ENCODE measurements around the gene PER2. TPM values are rescaled to one million over a fixed set of nuclear protein-coding genes. Genes with fewer than 3 reads are reported as not detected.

PER2 gene
- total and polyA plus RNA-seq, 2 of the 4 experiments (the other 2 are of a cell fraction): 1.7 to 3.2 TPM

GRCh38 chr2:238231809-238232208, 56.6 kb downstream of the PER2 start:
- CTCF ChIA-PET: no interaction called here
- Histone ChIP-seq H2BK20ac (ENCODE audit: low read depth, low read length) (no peak overlapping the region), H3K27me3 (ENCODE audit: control insufficient read depth, insufficient read depth, low read length) (peaks cover 38% of the 10 kb centered on the region), H4K8ac (ENCODE audit: low read depth in 2 of 2, low read length in 2 of 2) (no peak overlapping the region), H3K14ac (replicated peaks; ENCODE audit: low read depth, low read length) (no peak overlapping the region), H3K56ac (ENCODE audit: extremely low read depth, insufficient read depth, low read length) (no peak overlapping the region), H4K91ac (ENCODE audit: insufficient read depth, low read depth, low read length) (no peak overlapping the region), H2BK120ac (ENCODE audit: low read depth, low read length) (no peak overlapping the region), H3K4me1 (ENCODE audit: control insufficient read depth, insufficient read depth, low read length) (peaks cover 3% of the 10 kb centered on the region; the same call in 1 of the 2 replicates), H2BK15ac (ENCODE audit: low read depth, low read length) (no peak overlapping the region), H3K18ac (ENCODE audit: low read depth, low read length) (no peak overlapping the region), H3K4me3 (ENCODE audit: insufficient read depth, low read depth, low read length) (no peak overlapping the region), H2AK9ac (replicated peaks; ENCODE audit: low read depth, low read length, poor library complexity) (no peak overlapping the region), H3K27ac (ENCODE audit: insufficient read depth, low read length) (no peak overlapping the region), H3K9me1 (ENCODE audit: insufficient read depth, low read length) (no peaks in the 10 kb centered on the region), H3K23ac (ENCODE audit: low read depth, low read length) (no peak overlapping the region), H3K36me3 (ENCODE audit: control insufficient read depth, insufficient read depth, low read length) (no peaks in the 10 kb centered on the region), H3K79me1 (ENCODE audit: low read depth in 1 of 2, low read length in 2 of 2) (no peaks in the 10 kb centered on the region; a peak in 1 of 4 replicates), H4K5ac (ENCODE audit: low read depth, low read length) (no peak overlapping the region), H3K4ac (ENCODE audit: low read depth, low read length) (no peak overlapping the region), H3K9ac (ENCODE audit: low read depth, low read length) (no peak overlapping the region), H2AK5ac (ENCODE audit: low read depth, low read length) (no peak overlapping the region), H3K4me2 (ENCODE audit: low read depth, low read length) (no peak overlapping the region), H3K9me3 (ENCODE audit: control insufficient read depth, insufficient read depth, low read length) (0 out of 2 replicates have a peak, but pooled peaks cover 2% of the 10 kb centered on the region), H4K20me1 (ENCODE audit: insufficient read depth, low read length) (no peaks in the 10 kb centered on the region), H2BK5ac (ENCODE audit: low read depth, low read length, poor library complexity, severe bottlenecking) (no peak overlapping the region), H2AFZ (replicated peaks; ENCODE audit: low read length, poor library complexity) (no peak overlapping the region)
- BruUV-seq (replicated peaks): no TSS peak
- dilution Hi-C loops (cut with HindIII; ENCODE audit: low sequenced_read_pairs, unreplicated experiment) (no loop called here), in situ Hi-C loops (cut with MboI; ENCODE audit: low sequenced_read_pairs) (no loop called here), intact Hi-C loops (cut with micrococcal nuclease) (no loop called here)
- ATAC-seq (ENCODE audit: low read depth) (no peak), DNase-seq (no peak)
- TF ChIP-seq MAZ (IDR thresholded peaks at IDR 0.05; ENCODE audit: borderline replicate concordance, low read depth, low read length): no peak
- no peak for TF ChIP-seq MXI1 (IDR thresholded peaks at IDR 0.05; ENCODE audit: borderline replicate concordance, low read depth, low read length)
- no peak for TF ChIP-seq CTCF (conservative IDR thresholded peaks at IDR 0.05; ENCODE audit: low read depth, low read length)
- TF ChIP-seq RFX5 (IDR thresholded peaks at IDR 0.05; ENCODE audit: low read depth, low read length): no peak
- no peak for TF ChIP-seq SMC3 (IDR thresholded peaks at IDR 0.05; ENCODE audit: low read depth, low read length)
- TF ChIP-seq CHD1 (IDR thresholded peaks at IDR 0.05; ENCODE audit: low read depth, low read length): no peak
- TF ChIP-seq FOS (IDR thresholded peaks at IDR 0.05; ENCODE audit: low read depth, low read length): no peak
- no peak for TF ChIP-seq RAD21 (IDR thresholded peaks at IDR 0.05; ENCODE audit: low read length)
- TF ChIP-seq RCOR1 (IDR thresholded peaks at IDR 0.05; ENCODE audit: insufficient replicate concordance, low read length): no peak
- TF ChIP-seq ELK1 (IDR thresholded peaks at IDR 0.05; ENCODE audit: borderline replicate concordance, low read depth, low read length): no peak
- no peak for TF ChIP-seq POLR2A (IDR thresholded peaks at IDR 0.05; ENCODE audit: low read depth, low read length)
- TF ChIP-seq MAFK (IDR thresholded peaks at IDR 0.05; ENCODE audit: low read depth, low read length): no peak
- TF ChIP-seq USF2 (IDR thresholded peaks at IDR 0.05; ENCODE audit: low read depth, low read length): no peak
- TF ChIP-seq BHLHE40 (IDR thresholded peaks at IDR 0.05; ENCODE audit: low read depth, low read length): no peak
- TF ChIP-seq NFE2L2 (IDR thresholded peaks at IDR 0.05; ENCODE audit: low read depth, low read length): no peak
- no peak for TF ChIP-seq CEBPB (IDR thresholded peaks at IDR 0.05; ENCODE audit: low read depth, low read length)
- WGBS, 2 experiments (ENCODE audit: extremely low coverage in 2 of 2, insufficient read length in 1 of 2): 82% methylated on average over 15 of the region's 21 CpGs; no CpG with 5 or more reads in 1 of the 2 experiments
- POLR2A ChIA-PET (ENCODE audit: unreplicated experiment): no interaction called here

Data from IMR-90 (cell line).